A549 (cell line): ENCODE data around the gene MCAT.

Source experiments
- CHD4 ChIP-seq: fragments of 200-600 bp; sonication (generic); IDR thresholded peaks from 2 replicates; pipeline ENCODE4 v1.6.1; 2016; ENCODE audit warnings: antibody characterized with exemption, mild to moderate bottlenecking, borderline replicate concordance
- CTCF ChIP-seq: fragments of >200 bp; sonication (Bioruptor Twin); formaldehyde crosslinking; IDR thresholded peaks from 3 replicates; pipeline ENCODE4 v1.5.1; 2016
- FOSL2 ChIP-seq, 2 experiments: fragments of 450-650 bp in 1 of 2; fragments of >200 bp in 1 of 2; sonication (Bioruptor Twin) in 1 of 2; formaldehyde crosslinking; IDR thresholded peaks; 2 replicates each; pipeline versions ENCODE4 v1.5.0 to v1.6.1; 2016 to 2020; ENCODE audit warnings: mild to moderate bottlenecking in 1 of 2, moderate library complexity in 1 of 2
- HES2 ChIP-seq: fragments of >200 bp; sonication (Bioruptor Twin); formaldehyde crosslinking; IDR thresholded peaks from 2 replicates; pipeline ENCODE4 v1.6.1; 2016
- HOXB13 ChIP-seq: fragments of 250-450 bp; sonication (Bioruptor Pico); IDR thresholded peaks from 2 replicates; pipeline ENCODE4 v1.5.0; 2020; ENCODE audit warnings: low read depth, mild to moderate bottlenecking, moderate library complexity
- JUNB ChIP-seq: fragments of >200 bp; sonication (Bioruptor Twin); formaldehyde crosslinking; IDR thresholded peaks from 2 replicates; pipeline ENCODE4 v1.6.1; 2016
- KDM1A ChIP-seq: fragments of 200-600 bp; sonication (generic); IDR thresholded peaks from 2 replicates; pipeline ENCODE4 v1.6.1; 2016; ENCODE audit warnings: low read depth, mild to moderate bottlenecking
- KDM5A ChIP-seq: fragments of 200-600 bp; sonication (generic); IDR thresholded peaks from 2 replicates; pipeline ENCODE4 v1.6.1; 2016; ENCODE audit warnings: antibody characterized with exemption, mild to moderate bottlenecking
- MAX ChIP-seq: IDR thresholded peaks from 2 replicates; pipeline ENCODE4 v1.6.1; 2012
- MAZ ChIP-seq: fragments of 150-350 bp; IDR thresholded peaks from 2 replicates; pipeline ENCODE4 v1.6.1; 2014; ENCODE audit warnings: antibody characterized with exemption, low read depth, low read length, borderline replicate concordance
- NFE2L2 ChIP-seq: fragments of 150-350 bp; conservative IDR thresholded peaks from 2 replicates; pipeline ENCODE4 v1.6.1; 2014; ENCODE audit warnings: low read length
- POLR2A ChIP-seq: IDR thresholded peaks from 2 replicates; pipeline ENCODE4 v1.6.1; 2012; ENCODE audit warnings: mild to moderate bottlenecking, low read length
- REST ChIP-seq: fragments of 200-600 bp; sonication (generic); IDR thresholded peaks from 2 replicates; pipeline ENCODE4 v1.6.1; 2016; ENCODE audit warnings: antibody characterized with exemption, mild to moderate bottlenecking, moderate library complexity
- SREBF2 ChIP-seq: fragments of 450-650 bp; IDR thresholded peaks from 2 replicates; pipeline ENCODE4 v1.6.1; 2014; ENCODE audit warnings: mild to moderate bottlenecking, moderate library complexity

GRCh38 chr22:43185860-43186261 lies 42.7 kb upstream of the MCAT start:
- TF ChIP-seq CHD4: no peak
- no peak for TF ChIP-seq MAX
- TF ChIP-seq FOSL2 (IDR thresholded peaks at IDR 0.05): no peak
- no peak for TF ChIP-seq FOSL2 (CRISPR knock-in tag; IDR thresholded peaks at IDR 0.05)
- no peak for TF ChIP-seq CTCF
- no peak for TF ChIP-seq POLR2A
- no peak for TF ChIP-seq MAZ
- TF ChIP-seq HOXB13: no peak
- no peak for TF ChIP-seq REST
- no peak for TF ChIP-seq JUNB
- no peak for TF ChIP-seq NFE2L2
- TF ChIP-seq HES2: no peak
- no peak for TF ChIP-seq KDM5A
- TF ChIP-seq KDM1A: no peak
- no peak for TF ChIP-seq SREBF2
